Fibroblast of skin of left biceps (primary cell): ENCODE results near the gene ASF1B.
"Not testable (repeated sequence)": the region's sequence is repeated elsewhere in the genome, so short reads cannot be mapped to it uniquely, and the experiment has no call there.

Experiments
- DNase-seq, 2 experiments: peaks; one replicate each; pipeline ENCODE4 v3.0.0-alpha.2; 2013; ENCODE audit warnings: low read depth in 2 of 2

ASF1B gene

DNA sequence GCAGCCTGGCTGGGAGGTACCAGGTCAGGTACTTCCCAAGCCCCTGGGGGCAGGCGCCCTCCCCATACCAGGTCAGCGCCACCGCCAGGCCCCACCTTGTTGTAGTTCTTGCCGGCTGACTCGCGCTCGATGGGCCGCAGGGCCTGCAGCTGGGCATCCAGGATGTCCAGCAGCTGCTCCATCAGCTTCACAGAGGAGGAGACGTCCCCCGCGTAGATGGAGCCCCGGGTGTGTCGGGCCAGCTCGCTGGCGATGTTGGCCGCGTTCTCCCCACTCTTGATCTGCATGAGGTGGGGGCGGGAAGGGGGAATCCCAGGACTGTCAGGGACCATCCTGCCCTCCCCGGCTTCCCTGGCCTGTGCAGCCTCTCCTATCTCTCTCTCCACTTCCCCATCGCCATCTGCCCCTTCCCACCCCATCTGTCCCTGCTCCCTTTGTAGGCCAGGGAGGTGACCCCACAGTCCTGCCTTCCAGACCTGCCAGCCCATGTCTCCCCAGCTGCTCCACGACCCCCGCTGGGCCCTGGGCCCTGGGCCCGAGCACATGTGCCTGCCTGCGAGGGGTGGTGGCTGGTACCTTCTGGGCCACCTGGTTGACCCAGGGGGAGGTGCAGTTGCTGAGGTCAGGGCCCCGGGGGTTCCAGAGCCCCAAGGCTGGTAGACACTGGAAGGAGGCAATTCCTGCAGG lies 23.8 kb upstream of the ASF1B start:
- DNase-seq, result no peak

DNA sequence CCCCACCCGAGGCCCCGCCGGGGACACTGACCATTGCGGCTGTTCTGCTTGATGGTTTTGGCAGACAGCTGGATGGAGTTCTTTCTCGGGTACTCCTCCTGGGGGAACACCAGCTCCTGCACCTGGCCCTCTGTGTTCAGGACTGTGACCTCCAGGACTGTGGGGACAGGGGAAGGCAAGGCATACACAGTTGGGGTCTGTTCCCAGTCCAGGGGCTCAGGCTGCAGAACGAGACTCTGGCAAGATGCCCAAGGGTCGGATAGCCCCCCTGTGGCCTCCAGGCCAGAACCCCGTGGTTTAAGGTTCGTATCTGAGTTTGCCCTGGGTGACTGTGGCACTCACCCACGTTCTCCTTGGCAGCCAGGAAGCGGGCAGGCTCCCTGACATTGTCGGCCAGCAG lies 22.7 kb upstream of the ASF1B start:
- no peak for DNase-seq

DNA sequence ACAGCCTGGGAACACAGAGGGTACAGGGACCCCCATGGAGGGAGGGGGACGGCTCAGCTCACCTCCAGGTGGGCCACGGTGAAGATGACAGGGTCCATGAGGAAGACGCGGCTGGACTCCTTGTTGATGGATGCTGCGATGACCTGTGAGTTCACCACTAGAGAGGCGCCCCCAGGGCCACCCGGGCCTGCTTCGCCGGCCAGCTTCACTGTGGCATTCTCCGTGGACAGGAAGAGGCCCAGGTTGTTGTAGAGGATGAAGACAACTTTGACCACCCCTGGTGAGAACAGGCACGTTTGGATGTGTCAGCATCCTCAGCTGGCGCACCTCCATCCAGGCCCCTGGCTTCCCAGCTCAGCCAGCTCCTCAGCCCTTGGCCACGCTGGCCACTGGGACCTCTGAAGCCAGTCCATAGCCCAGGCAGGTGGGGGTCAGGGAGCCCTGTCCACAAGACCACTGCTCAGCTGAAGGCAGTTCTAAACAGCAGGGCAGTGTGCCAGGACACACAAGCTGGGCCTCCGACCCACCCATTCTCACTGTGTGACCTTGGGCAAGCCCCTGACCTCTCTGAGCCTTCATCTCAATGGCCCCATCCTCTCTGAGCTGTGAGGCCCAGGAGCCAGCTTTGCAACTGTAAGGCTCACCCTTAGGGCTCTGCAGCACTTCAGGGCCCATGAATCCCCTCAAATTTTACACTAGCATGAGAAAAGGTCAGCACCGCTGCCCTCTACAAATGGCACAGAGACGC lies 22.1 kb upstream of the ASF1B start:
- no peak for DNase-seq

DNA sequence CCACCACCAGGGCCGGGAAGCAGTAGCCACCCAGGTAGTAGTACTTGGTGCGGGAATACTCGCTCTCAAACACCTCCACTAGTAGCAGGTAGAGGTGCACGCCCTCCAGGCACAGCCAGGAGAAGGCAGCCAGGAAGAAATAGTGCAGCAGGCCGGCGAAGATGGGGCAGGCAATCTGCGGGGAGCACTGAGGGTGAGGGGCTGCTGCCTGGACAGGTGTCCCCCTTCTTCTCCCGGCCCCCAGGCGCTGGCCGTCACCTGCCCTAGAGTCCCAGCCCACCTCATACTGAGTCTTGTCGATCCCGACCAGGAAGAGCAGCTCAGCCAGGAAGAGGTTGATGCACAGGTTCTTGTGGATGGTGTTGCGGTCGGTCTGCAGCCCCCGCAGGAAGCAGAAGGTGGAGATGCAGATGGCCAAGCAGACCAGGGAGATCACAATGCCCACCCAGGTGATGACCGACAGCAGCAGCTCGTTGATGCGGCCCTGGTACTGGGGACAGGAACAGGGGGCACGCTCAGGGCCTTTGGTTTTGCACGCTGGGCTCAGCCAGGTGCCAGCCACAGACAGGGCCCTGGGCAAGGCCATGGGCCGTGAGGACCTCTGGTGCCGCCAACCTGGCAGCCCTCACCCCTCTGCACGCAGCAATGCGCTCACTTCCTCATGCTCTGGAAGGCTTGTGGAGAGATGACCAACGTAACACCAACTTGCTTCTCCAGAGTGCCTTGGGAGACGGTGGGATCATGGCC lies 20.8 kb upstream of the ASF1B start:
- DNase-seq, result no peak

DNA sequence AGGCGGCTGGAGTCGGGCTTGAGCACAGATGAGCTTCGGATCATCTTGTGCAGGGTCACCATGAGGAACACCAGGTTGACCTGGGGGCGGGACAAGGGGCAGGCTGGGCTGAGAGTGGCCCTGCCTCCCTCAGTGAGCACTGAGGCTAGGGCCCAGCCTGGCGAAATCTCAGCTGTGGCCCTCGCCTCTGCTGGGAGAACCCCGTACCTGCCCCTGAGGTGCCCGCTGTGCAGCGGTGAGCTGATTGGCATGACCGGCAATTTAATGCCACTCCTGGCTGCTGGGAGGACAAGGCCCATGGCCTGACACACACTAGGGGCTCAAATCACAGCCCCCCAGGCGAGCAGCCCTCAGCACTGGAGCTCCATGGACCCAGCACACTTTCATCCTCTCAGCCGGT lies 19.7 kb upstream of the ASF1B start:
- no peak for DNase-seq

DNA sequence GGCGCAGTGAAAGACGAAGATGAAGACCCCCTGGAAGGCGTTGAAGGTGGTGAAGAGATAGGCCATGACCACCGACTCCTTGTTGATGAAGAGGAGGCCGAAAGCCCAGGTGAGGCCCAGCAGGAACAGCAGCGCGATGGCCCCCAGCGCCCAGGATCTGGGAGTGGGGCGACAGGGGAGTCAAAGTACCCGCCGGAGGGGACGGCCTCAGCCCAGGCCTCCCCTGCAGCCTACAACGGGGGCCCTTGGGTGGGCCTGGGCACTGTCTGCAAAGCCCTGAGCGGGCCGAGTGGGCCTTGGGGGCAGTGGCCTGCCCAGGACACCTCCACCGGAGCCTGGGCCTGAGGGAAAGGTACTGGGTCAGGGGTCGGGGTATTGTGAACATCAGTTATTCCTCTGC lies 19.0 kb upstream of the ASF1B start:
- DNase-seq, result no peak

DNA sequence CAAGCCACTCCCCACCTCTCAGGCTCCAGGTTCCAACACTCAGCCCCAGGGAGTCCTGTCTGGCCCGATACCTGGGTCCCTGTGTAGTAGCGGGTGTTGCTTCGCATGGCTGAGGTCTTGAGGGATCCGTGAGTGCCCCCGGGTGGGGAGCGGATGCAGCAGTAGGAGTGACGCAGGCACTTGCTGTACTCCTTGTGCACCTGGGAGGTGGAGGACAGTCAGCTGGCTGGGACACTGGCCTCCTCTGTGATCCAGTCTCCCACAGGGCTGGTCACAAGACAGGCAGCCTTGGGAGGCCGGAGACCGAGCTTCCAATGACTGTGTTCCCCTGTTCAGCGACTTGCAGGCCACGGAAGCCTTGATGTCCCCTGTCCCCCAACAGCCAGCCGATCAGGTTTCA lies 16.3 kb upstream of the ASF1B start:
- DNase-seq, result no peak

DNA sequence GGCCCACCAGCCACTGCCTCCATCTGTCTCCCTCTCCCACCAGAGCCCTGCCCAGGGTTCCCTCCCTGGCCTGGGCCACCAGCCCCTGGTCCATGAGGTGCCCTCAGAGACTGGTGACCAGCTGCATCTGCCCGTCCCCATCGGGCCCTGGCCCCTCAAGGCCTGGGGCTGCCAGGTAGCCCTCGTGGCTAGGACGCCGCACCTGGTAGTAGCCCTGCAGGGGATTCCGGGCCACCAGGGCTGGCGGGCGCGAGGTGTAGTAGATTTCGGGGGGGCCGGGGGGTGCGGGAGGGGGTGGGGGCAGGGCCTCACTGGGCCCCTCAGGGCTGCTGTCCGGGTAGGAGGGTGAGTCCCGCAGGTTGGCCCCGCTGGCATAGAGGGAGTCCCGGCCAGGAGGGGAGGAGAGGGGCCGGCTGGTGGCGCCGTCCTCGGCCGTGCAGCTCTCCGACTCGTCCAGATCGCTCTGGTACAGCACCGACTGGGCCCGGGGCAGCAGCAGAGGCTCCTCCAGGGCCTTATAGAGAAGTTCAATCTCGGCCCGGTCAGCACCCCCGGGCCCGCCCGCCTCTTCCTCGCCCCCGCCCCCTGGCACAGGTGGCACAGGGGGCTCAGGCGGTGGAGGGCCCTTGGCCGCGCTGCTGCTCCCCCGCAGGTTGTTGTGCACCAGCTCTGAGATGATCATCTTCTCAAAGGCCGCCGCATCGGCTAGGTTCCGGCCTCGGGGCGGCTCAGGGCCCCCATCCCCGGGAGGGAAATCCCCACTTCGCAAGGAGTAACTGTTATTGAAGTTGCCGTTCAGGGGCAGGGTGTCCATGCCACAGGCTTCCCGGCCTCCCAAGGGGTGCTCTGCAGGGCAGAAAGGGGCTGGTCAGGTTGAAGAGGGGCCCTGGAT lies 14.6 kb upstream of the ASF1B start:
- DNase-seq, result no peak

DNA sequence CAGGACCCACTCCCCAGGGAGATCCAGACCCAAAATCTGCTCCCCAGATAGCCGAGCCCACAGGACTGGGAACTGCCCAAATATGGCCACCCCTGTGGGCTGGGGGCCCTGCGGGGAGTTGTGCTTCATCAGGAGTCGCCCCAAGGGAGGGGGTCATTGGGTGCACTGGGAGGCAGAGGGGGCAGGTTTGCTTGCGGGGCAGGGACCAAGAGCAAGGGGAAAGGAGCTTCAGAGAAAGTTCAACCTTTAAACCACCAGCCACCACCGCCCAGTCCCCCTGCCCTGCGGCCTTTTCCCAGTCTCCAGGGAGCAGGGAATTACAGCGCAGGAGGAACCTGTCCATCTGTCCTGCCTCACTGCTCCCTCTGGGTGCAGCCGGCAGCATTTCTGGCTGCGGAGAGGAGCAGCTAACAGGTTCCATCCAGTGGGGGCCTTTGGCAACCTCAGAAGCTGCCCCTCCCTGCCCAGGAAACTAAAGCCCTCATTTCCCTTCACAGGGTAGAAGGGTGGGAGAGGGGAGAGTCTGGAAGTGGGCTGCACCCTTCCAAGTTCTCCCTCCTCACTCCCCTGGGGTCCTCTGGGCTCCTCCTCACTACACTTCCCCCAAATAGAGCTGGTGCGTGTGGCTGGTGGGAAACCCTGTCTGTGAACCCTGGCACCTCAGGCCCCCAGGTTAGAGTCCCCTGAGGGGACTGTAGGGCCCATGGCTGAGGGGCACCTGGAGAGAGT lies 13.8 kb upstream of the ASF1B start:
- DNase-seq, result no peak

DNA sequence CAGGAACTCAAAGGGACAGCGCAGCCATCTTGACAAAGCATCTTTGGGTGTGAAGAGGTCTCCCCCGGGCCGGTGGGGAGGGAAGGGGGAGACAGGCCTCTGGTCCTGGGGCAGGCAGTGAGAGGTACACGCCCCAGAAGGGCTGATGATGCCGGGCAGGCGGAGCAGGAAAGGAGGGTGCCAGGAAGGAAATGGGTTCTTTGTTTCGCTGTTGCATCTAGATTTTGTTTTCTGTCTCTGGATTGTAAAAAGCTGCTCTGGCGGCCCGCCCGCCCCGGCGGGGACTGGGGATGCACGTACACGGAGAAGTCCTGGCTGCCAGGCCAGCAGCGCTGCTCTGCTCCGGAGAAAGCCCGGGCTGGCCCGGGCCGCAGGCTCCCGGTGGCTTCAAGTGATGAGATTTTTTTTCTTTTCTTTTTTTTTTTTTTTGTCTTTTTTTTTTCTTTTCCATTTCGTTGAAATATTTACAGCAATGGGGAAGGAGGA lies 13.2 kb upstream of the ASF1B start:
- peak in 1 of 2 experiments; percentile 8 for DNase-seq

DNA sequence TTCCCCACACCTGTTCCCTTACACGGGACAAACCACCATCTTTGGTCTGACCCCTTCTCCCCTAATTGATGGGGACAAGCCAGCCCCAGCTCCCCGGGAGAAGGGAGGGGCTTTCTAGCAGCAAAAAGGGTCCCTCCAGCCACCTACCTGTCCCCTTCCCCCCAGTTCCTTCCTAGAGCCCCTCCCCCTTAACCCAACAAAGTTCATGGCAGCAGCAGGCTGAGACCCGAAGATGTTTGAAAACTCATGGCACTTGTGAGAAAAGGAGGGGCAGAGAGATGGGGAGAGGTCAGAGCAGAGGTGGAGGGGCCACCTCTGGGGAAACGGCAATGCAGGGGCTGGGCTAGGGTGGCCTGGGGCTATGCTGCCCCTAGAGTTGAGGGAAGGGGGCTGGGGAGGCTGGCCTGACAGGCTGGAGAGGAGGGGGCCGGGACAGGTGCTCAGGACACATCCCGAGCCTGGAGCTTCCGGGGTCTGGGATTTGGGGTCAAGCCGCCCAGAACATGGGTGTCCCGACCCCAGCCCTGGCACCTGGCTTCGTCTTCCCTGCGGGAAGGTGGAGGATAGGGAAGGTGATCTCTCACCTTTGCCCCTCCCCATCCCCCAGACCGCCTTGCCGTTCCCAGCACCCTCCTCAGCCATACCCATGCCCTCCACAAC lies 12.5 kb upstream of the ASF1B start:
- no peak for DNase-seq

DNA sequence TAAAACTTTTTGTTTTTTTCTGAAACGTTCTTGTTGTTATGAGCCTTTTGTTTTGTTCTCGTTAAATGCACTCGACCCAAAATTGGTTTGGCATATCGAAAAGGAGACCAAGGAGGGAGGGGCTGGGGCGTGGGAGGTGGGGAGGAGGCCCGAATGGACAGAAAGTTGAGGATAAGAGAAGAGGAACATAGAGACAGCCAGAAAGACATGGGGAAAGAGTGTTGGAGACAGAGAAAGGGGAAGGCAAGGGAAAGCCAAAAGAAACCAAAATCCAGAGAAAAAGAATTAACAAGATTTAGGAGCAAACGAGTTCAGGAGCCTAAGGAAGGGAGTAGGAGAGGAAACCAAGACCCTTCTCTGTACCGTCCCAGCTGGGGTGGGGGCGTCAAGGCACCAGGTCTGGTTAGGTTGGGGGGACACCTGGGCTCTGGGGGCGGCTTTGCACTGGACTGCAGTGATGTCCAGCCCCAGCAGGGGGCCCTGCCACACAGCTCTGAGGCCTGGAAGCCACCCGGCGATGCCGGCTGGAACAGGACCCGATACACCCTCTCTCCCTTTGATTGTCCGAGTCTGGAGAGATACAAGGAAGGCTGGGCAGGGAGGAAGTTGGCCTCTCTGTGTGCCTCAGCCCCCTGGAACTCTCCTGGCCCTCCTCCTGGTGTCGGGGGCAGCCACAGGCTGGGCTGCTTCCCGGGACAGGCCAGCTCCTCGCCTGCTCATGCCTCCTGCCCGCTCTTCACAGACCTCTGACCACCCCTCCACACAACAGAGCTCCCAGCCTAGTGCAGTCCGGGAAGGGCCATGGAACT lies 11.6 kb upstream of the ASF1B start:
- DNase-seq, result peak; percentile 9 to 24

DNA sequence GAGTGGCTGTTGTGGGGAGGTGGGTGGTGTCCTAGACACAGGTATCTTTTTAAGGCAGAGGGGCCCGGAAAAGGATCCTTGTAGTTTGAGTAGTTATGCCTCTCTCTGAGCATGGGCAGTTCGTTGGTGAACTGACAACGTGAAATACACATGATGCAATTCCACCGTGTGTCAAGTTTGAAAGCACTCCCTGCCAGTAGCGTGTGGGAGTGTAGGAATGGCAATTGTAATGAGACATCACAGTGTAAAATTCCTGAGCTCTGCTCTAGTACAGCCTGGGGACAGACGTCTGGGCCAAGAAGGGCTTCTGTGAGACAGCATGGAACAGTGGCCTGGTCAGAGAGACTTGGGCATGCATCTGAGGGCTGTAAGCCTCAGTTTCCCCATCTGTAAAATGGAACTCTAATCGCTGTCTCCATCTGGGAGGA lies 10.4 kb upstream of the ASF1B start:
- peak; percentile 60 for DNase-seq

DNA sequence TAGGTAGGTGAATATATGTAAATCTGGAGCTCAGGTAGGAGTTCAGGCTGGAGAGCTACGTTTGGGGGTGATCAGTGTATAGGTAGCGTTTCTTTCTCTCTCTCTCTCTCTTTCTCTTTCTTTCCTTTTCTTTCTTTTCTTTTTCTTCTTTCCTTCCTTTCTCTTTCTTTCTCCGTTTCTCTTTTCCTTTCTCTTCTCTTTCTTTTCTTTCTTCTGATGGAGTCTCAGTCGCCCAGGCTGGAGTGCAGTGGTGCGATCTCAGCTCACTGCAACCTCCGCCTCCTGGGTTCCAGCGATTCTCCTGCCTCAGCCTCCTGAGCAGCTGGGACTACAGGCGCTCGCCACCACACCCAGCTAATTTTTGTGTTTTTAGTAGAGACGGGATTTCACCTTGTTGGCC lies 9.8 kb upstream of the ASF1B start:
- DNase-seq, result not testable (repeated sequence)

DNA sequence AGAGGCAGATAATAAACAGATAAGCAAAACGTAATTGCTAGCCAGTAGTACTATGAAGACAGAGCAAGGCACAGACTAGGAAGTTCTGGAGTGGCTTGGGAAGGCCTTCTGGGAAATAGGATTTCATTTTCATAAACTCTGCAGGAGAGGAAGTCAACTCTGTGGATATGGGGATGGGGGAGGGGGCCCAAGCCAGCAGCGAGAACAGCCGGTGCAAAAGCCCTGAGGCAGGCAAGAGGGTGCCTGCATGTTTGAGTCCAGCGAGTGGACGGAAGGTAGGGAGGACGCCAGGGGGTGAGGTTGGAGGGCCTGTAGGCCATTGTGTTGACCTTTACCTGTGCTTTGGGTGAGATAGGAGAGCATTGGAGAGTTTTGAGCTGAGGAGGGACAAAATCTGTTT lies 9.0 kb upstream of the ASF1B start:
- no peak for DNase-seq

DNA sequence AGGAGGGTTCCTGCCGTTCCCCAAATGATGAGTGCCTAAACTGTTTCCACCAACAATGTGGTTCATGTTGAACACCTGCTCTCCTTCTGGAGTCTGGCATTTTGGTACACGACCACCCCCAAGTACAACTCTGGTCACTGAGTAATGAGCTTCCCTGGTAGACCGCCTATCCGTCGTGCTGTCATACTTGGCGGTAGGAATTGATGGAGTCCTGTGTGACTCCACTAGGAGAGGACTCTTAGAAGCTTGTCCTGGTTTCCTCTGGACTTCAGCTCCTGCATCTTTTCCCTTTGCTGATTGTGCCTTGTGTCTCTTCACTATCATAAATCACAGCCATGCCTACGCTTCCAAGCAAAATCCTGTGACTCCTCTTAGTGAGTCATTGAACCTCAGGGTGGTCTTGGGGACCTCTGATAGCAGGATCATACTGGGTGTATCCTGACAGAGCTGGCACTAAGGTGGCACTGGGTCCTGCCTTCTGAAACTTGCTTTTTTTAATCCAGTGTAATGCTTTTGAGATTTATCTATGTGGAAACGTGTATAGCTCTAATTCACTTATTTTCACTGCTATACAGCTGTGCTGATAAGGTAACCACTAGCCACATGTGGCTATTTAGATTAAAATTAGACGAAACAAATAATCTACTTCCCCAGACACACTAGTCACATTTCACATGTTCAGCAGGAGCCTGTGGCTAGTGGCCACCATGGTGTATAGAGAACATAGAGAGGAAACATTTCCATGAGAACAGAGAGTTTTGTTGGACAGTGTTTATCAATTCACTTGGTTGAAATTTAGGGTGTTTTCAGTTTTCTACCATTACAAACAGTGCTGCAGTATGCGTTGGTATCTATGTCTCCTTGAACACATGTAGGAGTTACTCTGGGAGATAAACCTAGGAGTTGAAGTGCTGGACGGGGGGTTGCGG lies 6.1 kb upstream of the ASF1B start:
- DNase-seq, result no peak

DNA sequence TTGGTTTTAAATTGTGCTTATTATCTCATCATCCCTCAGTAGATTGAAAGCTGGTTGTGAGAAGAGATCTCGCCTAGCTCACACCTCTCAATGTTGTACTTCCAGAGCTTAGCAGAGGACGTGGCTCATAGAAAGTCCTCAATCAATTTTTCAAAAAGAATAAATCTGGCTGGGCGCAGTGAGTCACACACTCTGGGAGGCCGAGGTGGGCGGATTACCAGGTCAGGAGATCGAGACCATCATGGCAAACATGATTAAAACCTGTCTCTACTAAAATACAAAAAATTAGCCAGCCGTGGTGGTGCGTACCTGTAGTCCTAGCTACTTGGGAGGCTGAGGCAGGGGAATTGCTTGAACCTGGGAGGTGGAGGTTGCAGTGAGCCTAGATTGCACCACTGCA lies 4.7 kb upstream of the ASF1B start:
- DNase-seq, result no peak

DNA sequence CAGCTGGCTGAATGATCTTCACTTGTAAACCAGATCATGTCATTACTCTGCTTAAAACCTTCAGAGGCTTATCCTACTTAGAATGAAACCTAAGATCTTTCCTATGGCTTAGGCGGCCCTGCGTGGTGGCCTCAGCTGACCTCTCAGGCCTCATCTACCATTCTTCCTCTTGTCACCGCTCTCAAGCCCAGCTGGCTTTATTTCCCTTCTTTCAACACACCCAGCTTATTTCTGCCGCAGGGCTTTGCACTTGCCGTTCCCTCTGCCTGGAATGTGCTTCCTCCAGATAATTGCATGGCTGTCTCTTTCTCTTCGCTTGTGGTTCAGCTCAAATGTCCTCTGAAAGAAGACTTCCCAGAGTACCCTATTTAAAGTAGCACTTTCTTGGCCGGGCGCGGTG lies 3.6 kb upstream of the ASF1B start:
- DNase-seq, result no peak
